Kidney epithelial cell (primary cell): ENCODE data around the gene RIMS1. TPM values are rescaled to one million over a fixed set of nuclear protein-coding genes. Genes with fewer than 3 reads are reported as not detected.

ENCODE experiments used
- DNase-seq: peaks from one replicate; pipeline ENCODE4 v3.0.0-alpha.2; 2010; ENCODE audit warnings: low read depth
- H3K27me3 ChIP-seq: 2 replicates; pipeline ENCODE4 v1.6.0; 2011; ENCODE audit warnings: low read length; ENCODE audit not compliant: control insufficient read depth, insufficient read depth
- H3K36me3 ChIP-seq: 2 replicates; pipeline ENCODE4 v1.5.1; 2011; ENCODE audit warnings: low read length; ENCODE audit not compliant: control insufficient read depth, insufficient read depth
- H3K4me3 ChIP-seq: 2 replicates; pipeline ENCODE4 v1.5.1; 2011; ENCODE audit warnings: low read depth, mild to moderate bottlenecking, control low read depth, low read length
- total RNA-seq: library from RNA; depleted of rRNA; stranded (reverse); fragments of >200 nt; gene quantifications from 2 replicates; pipeline ENCODE4 v1.2.3, GENCODE V29; 2015
- TF ChIP-seq, protein P1 (sequence below): IDR thresholded peaks from 2 replicates; pipeline ENCODE4 v1.5.1; 2011; ENCODE audit warnings: mild to moderate bottlenecking, moderate library complexity, low read length, control low read depth, inconsistent platforms; ENCODE audit not compliant: insufficient read depth, poor library complexity, severe bottlenecking

The RIMS1 gene
- total RNA-seq, 1 donor from 2014 or later = 0.38 TPM

DNA sequence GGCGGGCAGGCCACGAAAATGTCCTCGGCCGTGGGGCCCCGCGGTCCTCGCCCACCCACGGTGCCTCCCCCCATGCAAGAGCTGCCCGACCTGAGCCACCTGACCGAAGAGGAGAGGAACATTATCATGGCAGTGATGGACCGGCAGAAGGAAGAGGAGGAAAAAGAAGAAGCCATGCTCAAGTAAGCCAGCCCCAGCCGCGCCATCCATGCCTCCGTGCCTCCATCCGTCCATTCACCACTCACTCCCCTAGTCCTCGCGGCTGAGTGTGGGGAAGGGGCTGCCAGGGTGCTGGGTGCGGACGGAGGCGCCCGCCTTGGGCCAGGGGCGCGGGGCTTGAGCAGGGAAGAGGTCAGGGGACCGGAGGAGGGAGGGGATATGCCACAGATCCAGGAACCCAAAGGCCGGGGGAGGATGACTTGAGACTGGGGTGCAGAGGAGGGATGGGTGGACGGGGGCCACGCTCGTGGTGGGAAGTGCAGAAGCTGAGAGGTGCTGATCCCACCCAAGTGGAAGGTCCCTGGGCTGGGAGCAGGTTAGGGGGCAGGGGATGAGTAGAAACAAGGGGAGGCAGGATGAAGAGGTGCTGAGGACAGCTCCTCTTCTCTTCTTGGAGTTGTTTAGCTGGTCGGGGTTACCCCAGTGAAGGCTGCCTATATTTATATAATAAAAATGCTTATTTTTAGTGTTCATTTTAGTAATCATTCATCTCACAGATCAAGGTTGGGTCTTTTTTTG is 825 bp downstream of the RIMS1 start:
- Histone ChIP-seq H3K36me3 (no peaks in the 10 kb centered on the region), H3K4me3 (peak overlapping the region; percentile 36), H3K27me3 (peaks cover 25% of the 10 kb centered on the region)
- TF ChIP-seq, protein P1, sequence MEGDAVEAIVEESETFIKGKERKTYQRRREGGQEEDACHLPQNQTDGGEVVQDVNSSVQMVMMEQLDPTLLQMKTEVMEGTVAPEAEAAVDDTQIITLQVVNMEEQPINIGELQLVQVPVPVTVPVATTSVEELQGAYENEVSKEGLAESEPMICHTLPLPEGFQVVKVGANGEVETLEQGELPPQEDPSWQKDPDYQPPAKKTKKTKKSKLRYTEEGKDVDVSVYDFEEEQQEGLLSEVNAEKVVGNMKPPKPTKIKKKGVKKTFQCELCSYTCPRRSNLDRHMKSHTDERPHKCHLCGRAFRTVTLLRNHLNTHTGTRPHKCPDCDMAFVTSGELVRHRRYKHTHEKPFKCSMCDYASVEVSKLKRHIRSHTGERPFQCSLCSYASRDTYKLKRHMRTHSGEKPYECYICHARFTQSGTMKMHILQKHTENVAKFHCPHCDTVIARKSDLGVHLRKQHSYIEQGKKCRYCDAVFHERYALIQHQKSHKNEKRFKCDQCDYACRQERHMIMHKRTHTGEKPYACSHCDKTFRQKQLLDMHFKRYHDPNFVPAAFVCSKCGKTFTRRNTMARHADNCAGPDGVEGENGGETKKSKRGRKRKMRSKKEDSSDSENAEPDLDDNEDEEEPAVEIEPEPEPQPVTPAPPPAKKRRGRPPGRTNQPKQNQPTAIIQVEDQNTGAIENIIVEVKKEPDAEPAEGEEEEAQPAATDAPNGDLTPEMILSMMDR = no peak
- no peak for DNase-seq

DNA sequence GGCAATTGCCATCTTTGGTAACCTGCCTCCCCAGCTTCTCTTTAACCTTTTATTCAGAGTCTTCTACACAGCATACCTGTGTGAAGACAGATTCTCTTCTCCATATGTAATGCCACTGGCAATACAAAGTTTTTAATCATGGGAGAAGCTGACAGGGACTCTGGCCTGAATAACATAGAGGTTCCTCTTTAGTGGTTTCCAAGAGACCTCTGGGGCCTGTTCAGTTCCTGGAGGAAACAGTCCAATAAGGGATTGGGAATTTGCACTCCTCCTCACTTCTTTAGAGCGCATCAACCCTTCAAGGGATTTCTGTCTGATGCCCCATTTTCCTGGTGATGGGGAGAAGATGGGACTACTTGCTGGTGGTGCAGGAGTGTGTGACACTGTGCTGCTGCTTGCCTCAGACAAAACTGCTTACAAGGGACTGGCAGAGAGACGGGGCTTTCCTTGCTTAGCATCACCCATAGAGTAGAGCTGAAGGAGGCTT is 1.4 kb downstream of the RIMS1 start:
- TF ChIP-seq, protein P1 = no peak
- Histone ChIP-seq H3K36me3 (no peaks in the 10 kb centered on the region), H3K27me3 (peaks cover 25% of the 10 kb centered on the region), H3K4me3 (no peak overlapping the region)
- no peak for DNase-seq

DNA sequence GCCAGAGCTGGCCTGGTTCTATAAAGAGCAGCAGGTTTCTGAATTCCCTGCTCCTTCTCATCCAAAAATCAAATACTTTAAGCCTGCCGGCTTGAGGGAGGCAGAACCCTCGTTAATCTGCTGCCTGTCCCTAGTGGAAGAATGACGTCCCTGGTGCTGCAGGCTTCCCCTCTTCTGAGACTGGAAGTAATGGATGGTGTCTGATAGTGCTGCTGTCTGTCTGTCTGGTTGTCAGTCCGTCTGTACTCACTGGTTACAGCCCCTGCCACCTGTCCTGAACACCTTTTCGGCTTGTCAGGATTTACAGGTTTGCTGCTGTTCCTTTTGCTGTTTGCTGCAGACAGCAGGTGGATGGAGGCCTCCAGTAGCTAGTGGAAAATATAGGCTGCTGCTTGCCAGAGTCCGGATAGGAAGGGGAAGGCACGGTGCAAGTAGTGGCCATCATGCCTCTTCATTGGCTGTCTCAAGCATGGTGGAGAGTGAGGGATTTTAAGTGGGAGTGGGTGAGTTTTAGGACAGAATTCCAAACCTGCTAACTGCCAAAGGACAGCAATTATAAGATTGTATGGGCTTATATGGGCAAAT is 2.5 kb downstream of the RIMS1 start:
- TF ChIP-seq, protein P1 = no peak
- no peak for DNase-seq
- Histone ChIP-seq H3K36me3 (no peaks in the 10 kb centered on the region), H3K27me3 (peaks cover 25% of the 10 kb centered on the region), H3K4me3 (no peak overlapping the region)

DNA sequence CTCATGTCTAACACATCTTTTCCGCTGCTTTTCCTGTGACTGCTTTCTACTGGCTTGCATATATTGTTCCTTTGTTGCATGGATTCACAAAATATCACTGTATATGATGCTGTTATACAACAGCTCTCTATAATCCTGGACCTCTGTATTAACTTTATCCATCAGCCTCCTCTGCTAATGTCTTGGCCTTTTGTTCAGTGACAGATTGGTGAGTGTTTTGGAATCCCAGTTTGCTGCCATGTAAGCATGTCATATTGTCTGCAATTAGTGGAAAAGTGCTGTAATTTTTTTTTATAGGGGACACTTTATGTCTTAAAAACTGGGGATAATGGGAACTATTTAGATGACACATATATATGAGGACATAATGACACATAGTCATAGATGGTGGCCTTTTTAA is 3.0 kb downstream of the RIMS1 start:
- TF ChIP-seq, protein P1 = no peak
- Histone ChIP-seq H3K36me3 (no peaks in the 10 kb centered on the region), H3K27me3 (peaks cover 25% of the 10 kb centered on the region), H3K4me3 (no peak overlapping the region)
- DNase-seq = no peak

DNA sequence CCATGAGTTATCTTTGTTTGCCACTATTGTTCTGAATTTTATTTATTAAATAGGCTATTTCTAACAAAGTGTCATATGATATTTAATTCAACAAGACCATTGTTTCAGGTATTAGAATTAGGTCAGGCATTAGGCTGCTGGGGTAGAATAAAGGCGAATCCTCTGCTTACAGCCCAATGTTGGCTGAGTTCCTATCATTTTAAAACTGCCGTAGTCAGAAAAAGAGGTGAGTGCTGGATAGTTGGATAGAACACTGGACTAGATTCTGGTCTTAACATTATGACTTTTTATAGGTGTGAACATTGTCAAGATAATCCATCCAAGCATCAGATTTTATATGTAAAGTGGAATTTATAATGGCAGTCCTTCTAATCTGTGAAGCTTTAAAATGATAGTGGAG is 6.3 kb downstream of the RIMS1 start:
- TF ChIP-seq, protein P1 = no peak
- peaks cover 8% of the 10 kb centered on the region for H3K27me3 ChIP-seq
- H3K36me3 ChIP-seq = no peaks in the 10 kb centered on the region
- no peak overlapping the region for H3K4me3 ChIP-seq
- DNase-seq = no peak
